H1 (cell line): Measurements from ENCODE around the gene SF3B6. TPM values are rescaled to one million over a fixed set of nuclear protein-coding genes. Genes with fewer than 3 reads are reported as not detected.

Experiments used
- CTCF ChIA-PET: fragments of 300-600 bp; sonication (Branson Sonifier 250); formaldehyde crosslinking; loops from one replicate; lab custom pipeline; 2021; ENCODE audit not compliant: partially characterized antibody; lab: Charles Lee
- POLR2A ChIA-PET: fragments of 300-600 bp; sonication (Branson Sonifier 250); formaldehyde crosslinking; loops from one replicate; lab custom pipeline; 2021; ENCODE audit warnings: inconsistent platforms; ENCODE audit not compliant: partially characterized antibody; lab: Charles Lee
- DNase-seq, 2 experiments: peaks; one replicate each; pipeline versions ENCODE4 v3.0.0 to v3.0.0-alpha.2; 2010 to 2022; ENCODE audit warnings: low spot score in 2 of 2, low read depth in 1 of 2, mixed read lengths in 1 of 2
- FAIRE-seq: peaks from 2 replicates; lab custom pipeline; 2011; peaks lifted over from hg19 to GRCh38; lab: Jason Lieb, UNC
- H2AFZ ChIP-seq: 2 replicates; pipeline ENCODE4 v1.8.1; 2012; ENCODE audit warnings: low read length, inconsistent platforms
- H2AK5ac ChIP-seq: 2 replicates; pipeline ENCODE4 v1.6.1; 2013; ENCODE audit warnings: low read depth, low read length
- H2BK120ac ChIP-seq: replicated peaks from 2 replicates; pipeline ENCODE3; 2013; ENCODE audit warnings: low read depth, low read length, inconsistent platforms
- H2BK12ac ChIP-seq: 2 replicates; pipeline ENCODE4 v1.6.1; 2013; ENCODE audit warnings: low read depth, low read length
- H2BK15ac ChIP-seq: 2 replicates; pipeline ENCODE4 v1.6.1; 2013; ENCODE audit warnings: low read length
- H2BK20ac ChIP-seq: 2 replicates; pipeline ENCODE4 v1.6.1; 2013; ENCODE audit warnings: low read length
- H2BK5ac ChIP-seq: 2 replicates; pipeline ENCODE4 v1.6.1; 2013; ENCODE audit warnings: low read depth, low read length
- H3K14ac ChIP-seq: 2 replicates; pipeline ENCODE4 v1.6.1; 2013; ENCODE audit warnings: inconsistent platforms; ENCODE audit not compliant: insufficient read length
- H3K18ac ChIP-seq: 2 replicates; pipeline ENCODE4 v1.6.1; 2013; ENCODE audit warnings: low read length; ENCODE audit errors: extremely low read depth
- H3K23ac ChIP-seq: 2 replicates; pipeline ENCODE4 v1.6.1; 2013; ENCODE audit warnings: inconsistent platforms; ENCODE audit not compliant: insufficient read length
- H3K23me2 ChIP-seq: 2 replicates; pipeline ENCODE4 v1.6.1; 2013; ENCODE audit warnings: low read depth, low read length
- H3K27ac ChIP-seq: 2 replicates; pipeline ENCODE4 v1.6.1; 2011; ENCODE audit warnings: low read depth, low read length, inconsistent platforms
- H3K27me3 ChIP-seq, 4 experiments: replicated peaks in 1 of 4; 1 replicate in 1 of 4; 2 replicates in 3 of 4; pipeline versions ENCODE4 v1.6.1 to v1.8.1; 2011 to 2013; ENCODE audit warnings: low read length in 3 of 4, mild to moderate bottlenecking in 3 of 4, inconsistent platforms in 2 of 4, mixed read lengths in 2 of 4, moderate library complexity in 1 of 4; ENCODE audit not compliant: control insufficient read depth in 3 of 4, insufficient read depth in 3 of 4; ENCODE audit errors: extremely low read depth in 1 of 4
- H3K36me3 ChIP-seq, 4 experiments: 2 replicates each; pipeline versions ENCODE4 v1.6.1 to v1.8.1; 2011 to 2013; ENCODE audit warnings: mild to moderate bottlenecking in 4 of 4, low read length in 3 of 4, moderate library complexity in 2 of 4, control low read depth in 1 of 4, inconsistent platforms in 1 of 4; ENCODE audit not compliant: insufficient read depth in 4 of 4, control insufficient read depth in 2 of 4
- H3K4ac ChIP-seq: replicated peaks from 2 replicates; pipeline ENCODE3; 2013; ENCODE audit warnings: low read length, low read depth, mixed read lengths, inconsistent platforms; ENCODE audit not compliant: insufficient read length
- H3K4me1 ChIP-seq, 4 experiments: replicated peaks in 1 of 4; 1 replicate in 1 of 4; 2 replicates in 3 of 4; pipeline versions ENCODE4 v1.6.1 to v1.8.1; 2011 to 2013; ENCODE audit warnings: low read length in 3 of 4, inconsistent platforms in 2 of 4, mixed read lengths in 1 of 4; ENCODE audit not compliant: insufficient read depth in 4 of 4, control insufficient read depth in 3 of 4
- H3K4me2 ChIP-seq, 2 experiments: 2 replicates each; pipeline versions ENCODE4 v1.6.1 to v1.8.1; 2011 to 2013; ENCODE audit warnings: low read depth in 2 of 2, low read length in 2 of 2, control low read depth in 1 of 2, inconsistent platforms in 1 of 2, mild to moderate bottlenecking in 1 of 2; ENCODE audit not compliant: insufficient read depth in 1 of 2
- H3K4me3 ChIP-seq, 4 experiments: fragments of 200-600, 300-600 bp in 1 of 4; sonication (generic), shearing (Covaris generic), sonication (Bioruptor Twin) in 1 of 4; 2 replicates each; pipeline versions ENCODE4 v1.5.1 to v1.8.1; 2011 to 2016; ENCODE audit warnings: low read length in 4 of 4, low read depth in 3 of 4, control low read depth in 2 of 4, inconsistent platforms in 2 of 4, mild to moderate bottlenecking in 2 of 4, mixed read lengths in 1 of 4, moderate library complexity in 1 of 4; ENCODE audit not compliant: insufficient read depth in 2 of 4; ENCODE audit errors: extremely low read depth in 1 of 4
- H3K56ac ChIP-seq: replicated peaks from 2 replicates; pipeline ENCODE3; 2013; ENCODE audit warnings: low read depth, mild to moderate bottlenecking, mixed read lengths, low read length, inconsistent platforms; ENCODE audit not compliant: insufficient read length
- H3K79me1 ChIP-seq: 2 replicates; pipeline ENCODE4 v1.6.1; 2013; ENCODE audit warnings: low read depth, low read length, control low read depth
- H3K79me2 ChIP-seq, 2 experiments: 2 replicates each; pipeline versions ENCODE4 v1.6.1 to v1.8.1; 2012 to 2013; ENCODE audit warnings: low read length in 2 of 2, mild to moderate bottlenecking in 2 of 2, inconsistent platforms in 1 of 2; ENCODE audit not compliant: insufficient read depth in 2 of 2, control insufficient read depth in 1 of 2
- H3K9ac ChIP-seq, 4 experiments: replicated peaks in 1 of 4; 1 replicate in 1 of 4; 2 replicates in 3 of 4; pipeline versions ENCODE4 v1.6.1 to v1.8.1; 2011 to 2013; ENCODE audit warnings: low read depth in 3 of 4, low read length in 3 of 4, control low read depth in 2 of 4, mild to moderate bottlenecking in 2 of 4, moderate library complexity in 2 of 4, inconsistent platforms in 1 of 4; ENCODE audit errors: extremely low read depth in 1 of 4
- H3K9me3 ChIP-seq, 2 experiments: 2 replicates each; pipeline versions ENCODE4 v1.6.1 to v1.8.1; 2012 to 2013; ENCODE audit warnings: mild to moderate bottlenecking in 2 of 2, moderate library complexity in 2 of 2, control low read depth in 1 of 2, inconsistent platforms in 1 of 2, low read depth in 1 of 2, low read length in 1 of 2, mixed read lengths in 1 of 2; ENCODE audit not compliant: insufficient read depth in 2 of 2
- H4K20me1 ChIP-seq, 2 experiments: replicated peaks in 1 of 2; 2 replicates each; pipeline versions ENCODE3 to v1.8.1; 2011 to 2013; ENCODE audit warnings: inconsistent platforms in 2 of 2, low read length in 2 of 2, mild to moderate bottlenecking in 1 of 2; ENCODE audit not compliant: insufficient read depth in 2 of 2, control insufficient read depth in 1 of 2
- H4K5ac ChIP-seq: 2 replicates; pipeline ENCODE4 v1.6.1; 2013; ENCODE audit warnings: low read length, low read depth, mixed read lengths, inconsistent platforms; ENCODE audit not compliant: insufficient read length
- H4K8ac ChIP-seq: 2 replicates; pipeline ENCODE4 v1.8.0; 2013; ENCODE audit warnings: mild to moderate bottlenecking, moderate library complexity, low read length, inconsistent platforms; ENCODE audit not compliant: insufficient read depth; ENCODE audit errors: extremely low read depth
- H4K91ac ChIP-seq: replicated peaks from 2 replicates; pipeline ENCODE3; 2013; ENCODE audit warnings: low read length, mixed read lengths, inconsistent platforms; ENCODE audit not compliant: insufficient read length
- BACH1 ChIP-seq: IDR thresholded peaks from 2 replicates; pipeline ENCODE4 v1.6.1; 2012; ENCODE audit warnings: low read length, improper control_type of control experiment
- CBX5 ChIP-seq: fragments of 300-800, 300-1000 bp; sonication (generic); IDR thresholded peaks from 2 replicates; pipeline ENCODE4 v1.7.1; 2016; ENCODE audit warnings: antibody characterized with exemption, low read length, low read depth
- CREB1 ChIP-seq: IDR thresholded peaks from 2 replicates; pipeline ENCODE4 v1.6.1; 2012; ENCODE audit warnings: inconsistent platforms
- GABPA ChIP-seq: IDR thresholded peaks from 2 replicates; pipeline ENCODE4 v1.6.1; 2011; ENCODE audit warnings: mild to moderate bottlenecking, low read length, moderate library complexity, borderline replicate concordance; ENCODE audit not compliant: insufficient read depth
- RFX5 ChIP-seq: IDR thresholded peaks from 2 replicates; pipeline ENCODE4 v1.6.1; 2011; ENCODE audit warnings: low read depth, low read length, improper control_type of control experiment, borderline replicate concordance
- RXRA ChIP-seq: IDR thresholded peaks from 2 replicates; pipeline ENCODE4 v1.6.1; 2011; ENCODE audit warnings: low read depth, mild to moderate bottlenecking, low read length, moderate library complexity; ENCODE audit not compliant: insufficient read depth
- SIX5 ChIP-seq: IDR thresholded peaks from 2 replicates; pipeline ENCODE4 v1.6.1; 2011; ENCODE audit warnings: mild to moderate bottlenecking, low read depth, low read length
- SUZ12 ChIP-seq: fragments of 200-600 bp; sonication (generic); IDR thresholded peaks from 2 replicates; pipeline ENCODE4 v1.6.1; 2012; ENCODE audit warnings: mild to moderate bottlenecking, inconsistent platforms, low read length, moderate library complexity, mixed read lengths
- WGBS, 2 experiments: shearing (Covaris generic) in 1 of 2; methylation state at CpG; one replicate each; pipeline versions ENCODE4 v1.1.6 to v1.1.7; 2013 to 2015; ENCODE audit warnings: low lambda C conversion rate in 2 of 2, mixed read lengths in 2 of 2, inconsistent platforms in 1 of 2, low coverage in 1 of 2, missing lambda C conversion rate in 1 of 2; ENCODE audit not compliant: insufficient replicate concordance in 2 of 2, insufficient coverage in 1 of 2, insufficient read length in 1 of 2; ENCODE audit errors: extremely low coverage in 1 of 2, missing lambda C conversion rate in 1 of 2; 5-methylcytosine and 5-hydroxymethylcytosine counted together
- polyA plus RNA-seq, 7 experiments: library from polyadenylated mRNA; depleted of rRNA in 3 of 7; stranded (reverse) in 5 of 7; unstranded in 2 of 7; fragments of >200 nt in 5 of 7; fragments of 200-250 nt in 2 of 7; gene quantifications; 1 replicate in 5 of 7; 2 replicates in 1 of 7; 4 replicates in 1 of 7; pipeline versions ENCODE4 v1.2.1 to v1.2.3, GENCODE V29; 2011 to 2013; ENCODE audit warnings: missing spikeins in 2 of 7, mixed read lengths in 2 of 7
- total RNA-seq: library from RNA; stranded (reverse); fragmentation: NEBNext Ultra II Directional; extraction: Animal tissue kit (Norgen Biotek cat#: 25700); gene quantifications from 2 replicates; pipeline ENCODE4 v1.2.1, GENCODE V29; 2021
- TF ChIP-seq, protein P1 (sequence below): IDR thresholded peaks from 2 replicates; pipeline ENCODE4 v1.6.1; 2012; ENCODE audit warnings: inconsistent platforms

Gene SF3B6
- total and polyA plus RNA-seq, 2 of the 8 experiments (the other 6 are each of a cell fraction or from before 2014, with no cell fraction given) = 126 to 155 TPM

DNA sequence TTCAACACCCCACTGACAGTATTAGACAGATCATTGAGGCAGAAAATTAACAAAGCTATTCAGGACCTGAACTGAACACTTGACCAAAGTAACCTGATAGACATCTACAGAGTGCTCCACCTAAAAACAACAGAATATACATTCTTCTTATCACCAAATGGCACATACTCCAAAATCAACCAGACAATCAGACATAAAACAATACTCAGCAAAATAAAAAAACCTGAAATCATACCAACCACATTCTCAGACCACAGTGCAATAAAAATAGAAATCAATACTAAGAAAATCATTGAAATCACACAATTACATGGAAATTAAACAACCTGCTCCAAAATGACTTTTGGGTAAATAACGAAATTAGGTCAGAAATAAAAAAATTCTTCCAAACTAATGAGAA is 31.2 kb upstream of the SF3B6 start:
- Histone ChIP-seq H3K36me3 (no peaks in the 10 kb centered on the region), H4K91ac (no peak overlapping the region), H2AFZ (no peak overlapping the region), H3K4ac (no peak overlapping the region), H3K79me1 (no peaks in the 10 kb centered on the region), H2BK20ac (no peak overlapping the region), H3K9me3 (no peaks in the 10 kb centered on the region; a peak in 1 of 4 replicates), H4K20me1 (no peaks in the 10 kb centered on the region), H3K23me2 (no peaks in the 10 kb centered on the region), H3K9ac (no peak overlapping the region), H3K79me2 (no peaks in the 10 kb centered on the region), H3K27me3 (no peaks in the 10 kb centered on the region), H3K4me3 (no peak overlapping the region), H2BK5ac (no peak overlapping the region), H3K27ac (no peak overlapping the region), H3K23ac (no peak overlapping the region), H3K4me2 (no peak overlapping the region), H2BK12ac (no peak overlapping the region), H2BK120ac (no peak overlapping the region), H3K4me1 (no peaks in the 10 kb centered on the region), H2AK5ac (no peak overlapping the region), H3K56ac (no peak overlapping the region), H4K8ac (no peak overlapping the region), H3K18ac (no peak overlapping the region), H4K5ac (no peak overlapping the region), H3K14ac (no peak overlapping the region), H2BK15ac (no peak overlapping the region)
- 48% methylated on average over 1 of the region's 1 CpG; no CpG with 5 or more reads in 1 of the 2 experiments for WGBS, 2 experiments
- POLR2A ChIA-PET = interaction anchor here (0.9 kb wide), 1 partner anchor 12 kb away, joined by 3 read pairs; no protein-coding TSS in a partner anchor
- TF ChIP-seq GABPA = no peak
- TF ChIP-seq, protein P1, sequence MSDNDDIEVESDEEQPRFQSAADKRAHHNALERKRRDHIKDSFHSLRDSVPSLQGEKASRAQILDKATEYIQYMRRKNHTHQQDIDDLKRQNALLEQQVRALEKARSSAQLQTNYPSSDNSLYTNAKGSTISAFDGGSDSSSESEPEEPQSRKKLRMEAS = no peak
- TF ChIP-seq RXRA = no peak
- TF ChIP-seq CREB1 = no peak
- TF ChIP-seq SIX5 = no peak
- no peak for TF ChIP-seq CBX5
- no peak for TF ChIP-seq SUZ12
- no peak for TF ChIP-seq BACH1
- no peak for TF ChIP-seq RFX5
- DNase-seq = no peak
- CTCF ChIA-PET = interaction anchor here (0.6 kb wide), 1 partner anchor 66 kb away, joined by 3 read pairs; no protein-coding TSS in a partner anchor
- FAIRE-seq = no peak
